SK-N-SH (cell line): ENCODE data around the gene VASP. TPM values are rescaled to one million over a fixed set of nuclear protein-coding genes. Genes with fewer than 3 reads are reported as not detected.

Experiments
- CTCF ChIA-PET: fragments of 300-600, 350-600 bp; formaldehyde crosslinking; extraction: SDS; loops from one replicate; lab custom pipeline; 2021; lab: Yijun Ruan, JAX
- POLR2A ChIA-PET: fragments of 350-600 bp; sonication (Branson Sonifier 250); formaldehyde crosslinking; extraction: SDS; loops from one replicate; lab custom pipeline; 2020; ENCODE audit warnings: antibody characterized with exemption, inconsistent platforms; lab: Yijun Ruan, JAX
- DNase-seq: peaks from one replicate; pipeline ENCODE4 v3.0.0; 2012
- H2AFZ ChIP-seq: fragments of 200-600 bp; sonication (generic); 2 replicates; pipeline ENCODE4 v1.8.1; 2016; ENCODE audit warnings: antibody characterized with exemption, mild to moderate bottlenecking, low read depth
- H3F3A ChIP-seq: fragments of 200-600 bp; sonication (generic); replicated peaks from 2 replicates; pipeline ENCODE3; 2016; ENCODE audit warnings: antibody characterized with exemption, mild to moderate bottlenecking; ENCODE audit not compliant: insufficient read depth
- H3K27ac ChIP-seq, 2 experiments: fragments of 200-500 bp in 1 of 2; fragments of 200-600 bp in 1 of 2; sonication (Bioruptor generic) in 1 of 2; sonication (generic), shearing (Covaris generic) in 1 of 2; 2 replicates each; pipeline versions ENCODE4 v1.5.1 to v1.6.1; 2014 to 2016; ENCODE audit warnings: low read depth in 2 of 2, inconsistent platforms in 1 of 2, low read length in 1 of 2, mild to moderate bottlenecking in 1 of 2, mixed read lengths in 1 of 2
- H3K27me3 ChIP-seq: fragments of 200-600 bp; sonication (generic), shearing (Covaris generic); 2 replicates; pipeline ENCODE4 v1.6.1; 2016; ENCODE audit warnings: mixed run types; ENCODE audit not compliant: insufficient read depth
- H3K36me3 ChIP-seq, 2 experiments: fragments of 200-500 bp in 1 of 2; fragments of 200-600 bp in 1 of 2; sonication (Bioruptor generic) in 1 of 2; sonication (generic) in 1 of 2; replicated peaks in 1 of 2; 2 replicates each; pipeline versions ENCODE3 to v1.5.1; 2014 to 2016; ENCODE audit warnings: low read length in 1 of 2, mild to moderate bottlenecking in 1 of 2; ENCODE audit not compliant: insufficient read depth in 2 of 2, control insufficient read depth in 1 of 2
- H3K4me1 ChIP-seq, 2 experiments: fragments of 200-500 bp in 1 of 2; fragments of 200-600 bp in 1 of 2; sonication (Bioruptor generic) in 1 of 2; sonication (generic), shearing (Covaris generic) in 1 of 2; 2 replicates each; pipeline versions ENCODE4 v1.5.1 to v1.6.1; 2014 to 2016; ENCODE audit warnings: low read depth in 1 of 2, low read length in 1 of 2, mixed run types in 1 of 2; ENCODE audit not compliant: insufficient read depth in 2 of 2, control insufficient read depth in 1 of 2
- H3K4me2 ChIP-seq: fragments of 200-600 bp; sonication (generic), shearing (Covaris generic); 2 replicates; pipeline ENCODE4 v1.6.1; 2017; ENCODE audit warnings: mixed run types
- H3K4me3 ChIP-seq, 2 experiments: fragments of 200-500 bp in 1 of 2; fragments of 200-600 bp in 1 of 2; sonication (Bioruptor generic) in 1 of 2; sonication (generic), shearing (Covaris generic) in 1 of 2; 2 replicates each; pipeline versions ENCODE4 v1.5.1 to v1.8.1; 2014 to 2016; ENCODE audit warnings: low read depth in 2 of 2, inconsistent platforms in 1 of 2, low read length in 1 of 2, mild to moderate bottlenecking in 1 of 2, mixed read lengths in 1 of 2, moderate library complexity in 1 of 2
- H3K79me2 ChIP-seq: fragments of 200-600 bp; sonication (generic); 2 replicates; pipeline ENCODE4 v1.8.1; 2017; ENCODE audit warnings: mild to moderate bottlenecking; ENCODE audit not compliant: insufficient read depth
- H3K9ac ChIP-seq: fragments of 200-600 bp; sonication (generic); 2 replicates; pipeline ENCODE4 v1.6.1; 2017; ENCODE audit warnings: mixed run types
- H3K9me2 ChIP-seq: fragments of 200-600 bp; sonication (generic); 2 replicates; pipeline ENCODE4 v1.6.1; 2017; ENCODE audit warnings: mixed run types
- H3K9me3 ChIP-seq: fragments of 200-600 bp; sonication (generic); 2 replicates; pipeline ENCODE4 v1.6.1; 2017; ENCODE audit warnings: mixed run types, mild to moderate bottlenecking, moderate library complexity
- H4K20me1 ChIP-seq: fragments of 200-600 bp; sonication (generic); 2 replicates; pipeline ENCODE4 v1.6.1; 2017; ENCODE audit warnings: mild to moderate bottlenecking, mixed run types; ENCODE audit not compliant: insufficient read depth
- ELF1 ChIP-seq: IDR thresholded peaks from 2 replicates; pipeline ENCODE4 v1.4.0; 2012
- EZH2phosphoT487 ChIP-seq: fragments of 200-600 bp; sonication (generic); IDR thresholded peaks from 2 replicates; pipeline ENCODE4 v1.6.1; 2017; ENCODE audit warnings: low read depth, mixed run types, mild to moderate bottlenecking, antibody characterized with exemption, moderate library complexity, borderline replicate concordance
- FOXJ3 ChIP-seq: sonication (generic); formaldehyde crosslinking; IDR thresholded peaks from 2 replicates; pipeline ENCODE4 v1.5.1; 2020; ENCODE audit warnings: mild to moderate bottlenecking, missing genetic modification reagents
- GABPA ChIP-seq: IDR thresholded peaks from 2 replicates; pipeline ENCODE4 v1.4.0; 2012; ENCODE audit warnings: low read depth, mild to moderate bottlenecking
- IRF3 ChIP-seq: fragments of 150-350 bp; IDR thresholded peaks from 2 replicates; pipeline ENCODE4 v1.6.1; 2016; ENCODE audit warnings: mild to moderate bottlenecking, low read depth, low read length
- MEF2A ChIP-seq: IDR thresholded peaks from 2 replicates; pipeline ENCODE4 v1.4.0; 2012; ENCODE audit warnings: low read depth, borderline replicate concordance
- MXI1 ChIP-seq: IDR thresholded peaks from 2 replicates; pipeline ENCODE4 v1.6.1; 2012; ENCODE audit warnings: mild to moderate bottlenecking, low read depth, low read length, improper control_type of control experiment
- NRF1 ChIP-seq: IDR thresholded peaks from 2 replicates; pipeline ENCODE4 v1.6.1; 2012; ENCODE audit warnings: low read depth, mild to moderate bottlenecking, low read length
- PBX3 ChIP-seq: IDR thresholded peaks from 2 replicates; pipeline ENCODE4; 2012
- TAF1 ChIP-seq: IDR thresholded peaks from 2 replicates; pipeline ENCODE4 v1.6.1; 2012; ENCODE audit warnings: low read depth, mild to moderate bottlenecking, low read length, moderate library complexity, borderline replicate concordance
- WGBS: methylation state at CpG from one replicate; pipeline ENCODE4 v1.1.6; 2017; ENCODE audit warnings: low lambda C conversion rate; 5-methylcytosine and 5-hydroxymethylcytosine counted together
- polyA plus RNA-seq, 3 experiments: library from polyadenylated mRNA; depleted of rRNA; stranded (reverse); fragments of >200 nt; gene quantifications; 2 replicates each; pipeline ENCODE4 v1.2.3, GENCODE V29; 2012

VASP gene
- polyA plus RNA-seq, 1 of the 3 experiments (the other 2 are of a cell fraction) = 37.8 TPM

- Histone ChIP-seq H3K9ac (no peak overlapping the region), H3K27ac (no peak overlapping the region), H3K9me2 (no peaks in the 10 kb centered on the region), H2AFZ (no peak overlapping the region), H4K20me1 (peaks cover 20% of the 10 kb centered on the region; the same call in 1 of the 2 replicates), H3K27me3 (no peaks in the 10 kb centered on the region)
- POLR2A ChIA-PET = no interaction called here
- CTCF ChIA-PET = interaction anchor here (0.6 to 1.1 kb wide), 8 partner anchors 9 to 1495 kb away, joined by 3 to 4 read pairs (median 3); partner anchors contain the start of gene NPAS1
- no peak for TF ChIP-seq GABPA
- no peak for TF ChIP-seq ELF1
- TF ChIP-seq NRF1 = no peak
- TF ChIP-seq TAF1 = no peak
- no peak for TF ChIP-seq MEF2A
- TF ChIP-seq MXI1 = no peak
- no peak for TF ChIP-seq FOXJ3 (CRISPR knock-in tag)
- TF ChIP-seq PBX3 = no peak
- TF ChIP-seq, all 33 proteins: peak for 0
- Histone ChIP-seq H3F3A (peaks cover 34% of the 10 kb centered on the region), H3K4me1 (no peaks in the 10 kb centered on the region; a peak in 1 of 4 replicates), H3K4me3 (no peak overlapping the region), H3K4me2 (no peak overlapping the region), H3K9me3 (no peaks in the 10 kb centered on the region), H3K79me2 (peaks cover 7% of the 10 kb centered on the region; the same call in 1 of the 2 replicates), H3K36me3 (peaks cover 27 to 41% of the 10 kb centered on the region in 2 experiments)
- DNase-seq = no peak
- WGBS = 95% methylated on average over 14 of the region's 15 CpGs
Measured at GRCh38 chr19:45524575-45525129, 17.4 kb downstream of the VASP start.

DNA sequence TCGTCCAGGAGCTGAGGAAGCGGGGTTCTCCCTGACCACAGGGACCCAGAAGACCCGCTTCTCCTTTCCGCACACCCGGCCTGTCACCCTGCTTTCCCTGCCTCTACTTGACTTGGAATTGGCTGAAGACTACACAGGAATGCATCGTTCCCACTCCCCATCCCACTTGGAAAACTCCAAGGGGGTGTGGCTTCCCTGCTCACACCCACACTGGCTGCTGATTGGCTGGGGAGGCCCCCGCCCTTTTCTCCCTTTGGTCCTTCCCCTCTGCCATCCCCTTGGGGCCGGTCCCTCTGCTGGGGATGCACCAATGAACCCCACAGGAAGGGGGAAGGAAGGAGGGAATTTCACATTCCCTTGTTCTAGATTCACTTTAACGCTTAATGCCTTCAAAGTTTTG, 18.9 kb downstream of the VASP start:
- WGBS = 83% methylated on average over 9 of the region's 9 CpGs
- no peak overlapping the region for H3K9ac ChIP-seq
- H3F3A ChIP-seq = peaks cover 31% of the 10 kb centered on the region
- DNase-seq = peak; percentile 91
- POLR2A ChIA-PET = no interaction called here
- H3K27ac ChIP-seq = no peak overlapping the region
- H3K4me2 ChIP-seq = no peak overlapping the region
- CTCF ChIA-PET = interaction anchor here (0.6 to 1.7 kb wide), 4 partner anchors 18 to 302 kb away, joined by 3 to 7 read pairs (median 3); no protein-coding TSS in a partner anchor
- peaks cover 24 to 41% of the 10 kb centered on the region in 2 experiments for H3K36me3 ChIP-seq
- no peak overlapping the region for H2AFZ ChIP-seq
- H3K4me1 ChIP-seq = no peaks in the 10 kb centered on the region; a peak in 1 of 4 replicates
- TF ChIP-seq IRF3 (peak; percentile 24; the same call in 1 of the 2 replicates), EZH2phosphoT487 (no peak)
- TF ChIP-seq, all 33 proteins: peak for 1
- H3K9me2 ChIP-seq = no peaks in the 10 kb centered on the region
- no peaks in the 10 kb centered on the region for H3K27me3 ChIP-seq
- H3K4me3 ChIP-seq = no peak overlapping the region
- H4K20me1 ChIP-seq = peaks cover 20% of the 10 kb centered on the region; the same call in 1 of the 2 replicates
- no peaks in the 10 kb centered on the region for H3K79me2 ChIP-seq
- no peaks in the 10 kb centered on the region for H3K9me3 ChIP-seq
